ENCODE data around the gene ZNF675. TPM values are rescaled to one million over a fixed set of nuclear protein-coding genes. Genes with fewer than 3 reads are reported as not detected.

The ZNF675 gene
- total RNA-seq (2021; fragmentation: NEBNext Ultra II Directional; extraction: Animal tissue kit (Norgen Biotek cat#: 25700)), result 26.1 and 27.8 TPM in 2 replicates
- polyA plus RNA-seq (2011; rRNA removed), result 5.2 and 6.9 TPM in 2 replicates
- 8.8 TPM for polyA plus RNA-seq (2011; cell fraction: cytosol; rRNA removed)
- 14.5 TPM for polyA plus RNA-seq (2011; cell fraction: nucleus; rRNA removed)
- polyA plus RNA-seq (2012, experiment 1 of 2), result 7.3 to 11.6 TPM (median 9.2 TPM) in 4 replicates
- 0.85 TPM for polyA plus RNA-seq (2012, experiment 2 of 2)
- polyA plus RNA-seq (2013, experiment 1 of 2), result 22.0 TPM
- 21.3 TPM for polyA plus RNA-seq (2013, experiment 2 of 2)
- polyA minus RNA-seq (2011; rRNA and poly(A)+ RNA removed), result 28.0 and 33.8 TPM in 2 replicates
- polyA minus RNA-seq (2011; cell fraction: cytosol; rRNA and poly(A)+ RNA removed), result 18.3 TPM
- polyA minus RNA-seq (2011; cell fraction: nucleus; rRNA and poly(A)+ RNA removed), result 73.9 TPM
- long read RNA-seq, experiment 1, full-length matches to known transcripts, result 4 of 12 reads
- long read RNA-seq, experiment 1, partial matches to known transcripts, result 2 of 12 reads
- long read RNA-seq, experiment 1, other reads (novel, unspliced or antisense), result 6 of 12 reads
- long read RNA-seq, experiment 2, transcript ZNF675-201 (4 exons, 2,301 nt), result major isoform, 6 of 9 reads
- long read RNA-seq, experiment 2, partial matches to known transcripts, result 0 of 9 reads
- long read RNA-seq, experiment 2, other reads (novel, unspliced or antisense), result 3 of 9 reads

- peak within 1 kb of the TSS; percentile 88 to 99 (median 95) for H3K4me3 ChIP-seq (ENCODE audit: extremely low read depth in 1 of 4, insufficient read depth in 2 of 4, low read depth in 3 of 4, low read length in 4 of 4)
- peak within 1 kb of the TSS; percentile 69 for H3K56ac ChIP-seq (replicated peaks; ENCODE audit: insufficient read length, low read depth, low read length)
- peak within 1 kb of the TSS; percentile 60 for H3K18ac ChIP-seq (ENCODE audit: extremely low read depth, low read length)
- peaks cover 2% of the 10 kb centered on the region; the same call in 1 of the 2 replicates for H3K79me1 ChIP-seq (ENCODE audit: low read depth, low read length)
- peak within 1 kb of the TSS; percentile 97 for H3K27ac ChIP-seq (ENCODE audit: low read depth, low read length)
- H3K9ac ChIP-seq (replicated peaks in 1 of 4; ENCODE audit: extremely low read depth in 1 of 4, low read depth in 3 of 4, low read length in 3 of 4), result peak within 1 kb of the TSS; percentile 85 to 94 (median 91)
- H3K9me3 ChIP-seq (ENCODE audit: insufficient read depth in 2 of 2, low read depth in 1 of 2, low read length in 1 of 2), result no peaks in the 10 kb centered on the region
- no peak within 1 kb of the TSS for H2BK120ac ChIP-seq (replicated peaks; ENCODE audit: low read depth, low read length)
- peak; percentile 86 to 88 for DNase-seq (ENCODE audit: low read depth in 1 of 2, low spot score in 2 of 2)
- H4K20me1 ChIP-seq (replicated peaks in 1 of 2; ENCODE audit: control insufficient read depth in 1 of 2, insufficient read depth in 2 of 2, low read length in 2 of 2), result no peaks in the 10 kb centered on the region
- H2BK12ac ChIP-seq (ENCODE audit: low read depth, low read length), result no peak within 1 kb of the TSS
- no peak within 1 kb of the TSS for H2BK20ac ChIP-seq (ENCODE audit: low read length)
- peak within 1 kb of the TSS; percentile 68 to 71 for H3K4me2 ChIP-seq (ENCODE audit: insufficient read depth in 1 of 2, low read depth in 2 of 2, low read length in 2 of 2)
- H3K4ac ChIP-seq (replicated peaks; ENCODE audit: insufficient read length, low read depth, low read length), result no peak within 1 kb of the TSS
- WGBS, 2 experiments (ENCODE audit: extremely low coverage in 1 of 2, insufficient coverage in 1 of 2, insufficient read length in 1 of 2, insufficient replicate concordance in 2 of 2, low coverage in 1 of 2, low lambda C conversion rate in 2 of 2, missing lambda C conversion rate in 1 of 2), result 2% methylated on average over 27 of the region's 33 CpGs; no CpG with 5 or more reads in 1 of the 2 experiments
- H3K4me1 ChIP-seq (replicated peaks in 1 of 4; ENCODE audit: control insufficient read depth in 3 of 4, insufficient read depth in 4 of 4, low read length in 3 of 4), result 0 out of 7 replicates have a peak, but pooled peaks cover 0 to 4% (median 0%) of the 10 kb centered on the region in 4 experiments
- peak; percentile 91 for FAIRE-seq
- H3K14ac ChIP-seq (ENCODE audit: insufficient read length), result no peak within 1 kb of the TSS
- H4K5ac ChIP-seq (ENCODE audit: insufficient read length, low read depth, low read length), result peak within 1 kb of the TSS; percentile 92
- H3K36me3 ChIP-seq (ENCODE audit: control insufficient read depth in 2 of 4, insufficient read depth in 4 of 4, low read length in 3 of 4), result peaks cover 0 to 3% (median 0%) of the 10 kb centered on the region in 4 experiments; a peak in 2 of 8 replicates
- ChIA-PET POLR2A (ENCODE audit: partially characterized antibody) (interaction anchor here (0.6 to 2.0 kb wide), 22 partner anchors 9 to 1836 kb away, joined by 3 to 20 read pairs (median 4); partner anchors contain the start of genes ZNF254, ZNF681 and ZNF91), CTCF (ENCODE audit: partially characterized antibody) (interaction anchor here (0.6 kb wide), 2 partner anchors 21 to 50 kb away, joined by 3 to 4 read pairs; no protein-coding TSS in a partner anchor)
- peaks cover 4 to 36% of the 10 kb centered on the region in 2 experiments; a peak in 3 of 4 replicates for H3K79me2 ChIP-seq (ENCODE audit: control insufficient read depth in 1 of 2, insufficient read depth in 2 of 2, low read length in 2 of 2)
- H4K91ac ChIP-seq (replicated peaks; ENCODE audit: insufficient read length, low read length), result peak within 1 kb of the TSS; percentile 89
- H4K8ac ChIP-seq (ENCODE audit: extremely low read depth, insufficient read depth, low read length), result peak within 1 kb of the TSS; percentile 98; the same call in 1 of the 2 replicates
- H2AK5ac ChIP-seq (ENCODE audit: low read depth, low read length), result no peak within 1 kb of the TSS
- H3K27me3 ChIP-seq (replicated peaks in 1 of 4; ENCODE audit: control insufficient read depth in 3 of 4, extremely low read depth in 1 of 4, insufficient read depth in 3 of 4, low read length in 3 of 4), result no peaks in the 10 kb centered on the region
- peak within 1 kb of the TSS; percentile 93 for H2BK5ac ChIP-seq (ENCODE audit: low read depth, low read length)
- peak within 1 kb of the TSS; percentile 63; the same call in 1 of the 2 replicates for H2AFZ ChIP-seq (ENCODE audit: low read length)
- no peak within 1 kb of the TSS for H2BK15ac ChIP-seq (ENCODE audit: low read length)
- H3K23ac ChIP-seq (ENCODE audit: insufficient read length), result no peak within 1 kb of the TSS
- H3K23me2 ChIP-seq (ENCODE audit: low read depth, low read length), result no peaks in the 10 kb centered on the region
- TF ChIP-seq CHD2 (IDR thresholded peaks at IDR 0.05; ENCODE audit: low read length) (peak; percentile 65; the same call in 1 of the 2 replicates), SP2 (IDR thresholded peaks at IDR 0.05; ENCODE audit: low read length) (no peak), TAF7 (optimal IDR thresholded peaks at IDR 0.05; ENCODE audit: borderline replicate concordance, low read depth, low read length) (peak; percentile 87), SP1 (IDR thresholded peaks at IDR 0.05; ENCODE audit: low read depth, low read length) (peak; percentile 78; the same call in 1 of the 2 replicates), SRF (IDR thresholded peaks at IDR 0.05; ENCODE audit: low read depth, low read length) (no peak), TBP (IDR thresholded peaks at IDR 0.05; ENCODE audit: low read depth, low read length) (peak; percentile 90), JUND (IDR thresholded peaks at IDR 0.05; ENCODE audit: low read length) (no peak), CBX8 (IDR thresholded peaks at IDR 0.05; ENCODE audit: borderline replicate concordance, low read depth, low read length) (no peak), CREB1 (IDR thresholded peaks at IDR 0.05) (no peak)
These were observed at the start of gene ZNF675 for GRCh38 chr19:23686621-23687423. Gene ZNF675 (minus strand): TSS chr19:23687212. CDS start chr19:23687033, 179 bp downstream.
